HG03045 (cell line): ENCODE measurements around the gene S100A11.
A peak's percentile ranks its signal among the peaks of the same experiment; 100 is the strongest.

Experiments
- ATAC-seq: cut with Tn5 transposase; IDR thresholded peaks from one replicate; pipeline ENCODE4 v1.9.1; 2021; ENCODE audit warnings: mild to moderate bottlenecking, moderate library complexity; ENCODE audit not compliant: unreplicated experiment

Gene S100A11

GRCh38 chr1:152003846-152004442 is 32.9 kb downstream of the S100A11 start:
- no peak for ATAC-seq

DNA sequence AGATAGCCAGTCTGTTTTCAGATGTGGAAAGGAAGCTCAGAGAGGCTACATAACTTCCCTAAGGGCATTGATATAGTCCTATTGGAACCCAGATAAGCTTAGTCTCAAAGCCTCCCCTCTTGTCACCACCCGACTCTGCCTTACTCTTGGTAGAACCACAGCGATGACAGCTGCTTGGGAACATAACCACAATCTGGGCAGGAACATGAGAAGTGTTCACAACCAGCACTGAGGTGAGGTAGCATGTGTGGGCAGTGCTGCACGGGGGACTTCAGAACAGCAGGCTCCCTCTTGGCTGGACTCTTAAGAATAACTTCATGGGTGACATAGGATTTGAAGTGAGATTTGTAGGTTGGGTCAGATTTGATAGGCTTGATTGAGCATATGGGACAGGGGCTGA is 33.8 kb downstream of the S100A11 start:
- ATAC-seq: no peak

DNA sequence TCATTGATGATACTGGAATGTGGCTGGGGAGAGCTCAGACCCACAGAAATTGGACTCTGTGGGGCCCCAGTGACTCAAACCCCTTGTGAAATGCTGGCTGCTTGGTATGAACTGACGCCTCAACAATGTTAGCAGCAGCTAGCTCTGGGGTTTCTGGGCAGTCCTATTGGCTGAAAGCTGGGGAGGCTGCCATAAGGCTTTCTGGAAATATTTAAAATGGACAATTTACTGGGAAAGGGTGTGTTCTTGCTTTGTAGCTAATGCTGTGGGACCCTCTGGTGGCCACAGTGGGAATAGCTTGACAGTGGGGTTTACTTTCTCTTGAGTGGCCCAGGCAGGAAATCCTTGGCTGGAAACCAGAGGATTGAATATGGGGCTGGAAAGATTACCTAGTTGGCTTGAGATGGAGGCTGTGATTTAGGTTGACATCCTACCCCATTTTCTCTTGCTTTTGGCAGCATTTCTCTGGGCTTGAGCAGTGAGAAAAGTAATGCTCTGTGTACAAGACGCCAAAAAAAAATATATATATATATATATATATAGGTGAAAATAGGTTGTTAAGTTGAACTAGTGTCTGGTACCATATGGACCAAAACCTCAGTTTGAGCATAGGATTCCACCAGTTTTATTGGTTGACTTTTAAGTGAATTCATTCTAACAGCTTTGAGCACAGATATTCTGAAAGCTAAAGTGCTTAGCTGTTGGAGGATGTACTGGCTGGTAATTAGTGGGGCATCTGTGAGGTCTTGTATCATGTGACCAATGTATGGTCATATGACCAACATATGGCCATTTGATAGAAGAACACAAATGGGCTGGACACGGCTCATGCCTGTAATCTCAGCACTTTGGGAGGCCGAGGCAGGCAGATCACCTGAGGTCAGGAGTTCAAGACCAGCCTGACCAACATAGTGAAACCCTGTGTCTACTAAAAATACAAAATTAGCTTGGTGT is 34.9 kb downstream of the S100A11 start:
- no peak for ATAC-seq

DNA sequence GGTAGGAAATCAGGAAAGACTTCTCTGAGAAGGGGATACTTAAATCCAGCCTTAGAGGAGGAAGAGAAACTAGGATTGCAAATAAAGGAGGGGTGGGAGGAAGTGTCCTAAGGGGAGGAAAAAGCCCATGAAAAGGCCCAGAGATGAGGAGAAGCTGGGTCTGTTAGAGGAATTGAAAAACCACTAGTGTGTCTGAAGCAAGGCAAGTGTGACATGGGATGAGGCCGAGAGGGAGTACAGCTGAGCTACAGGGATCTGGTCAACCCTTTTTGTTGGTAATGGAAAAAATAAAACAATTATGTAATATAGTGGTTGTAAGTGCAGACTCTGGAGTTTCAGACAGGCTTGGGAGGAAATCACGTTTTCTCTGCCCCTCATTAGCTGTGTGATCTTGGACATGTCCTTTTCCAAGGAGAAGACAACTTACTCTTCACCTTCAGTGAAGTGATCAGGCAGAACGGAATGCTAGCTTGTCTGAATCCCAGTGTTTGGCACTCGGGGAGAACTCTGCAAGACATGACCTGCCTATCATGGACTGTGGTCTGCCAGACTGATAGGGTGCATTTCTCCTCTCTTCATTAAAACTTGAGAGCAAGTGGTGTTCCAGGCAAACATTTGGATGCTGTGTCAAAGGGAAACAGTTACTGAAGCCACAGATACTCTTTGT is 35.7 kb downstream of the S100A11 start:
- no peak for ATAC-seq

GRCh38 chr1:151998611-151999362 is 38.0 kb downstream of the S100A11 start:
- no peak for ATAC-seq

DNA sequence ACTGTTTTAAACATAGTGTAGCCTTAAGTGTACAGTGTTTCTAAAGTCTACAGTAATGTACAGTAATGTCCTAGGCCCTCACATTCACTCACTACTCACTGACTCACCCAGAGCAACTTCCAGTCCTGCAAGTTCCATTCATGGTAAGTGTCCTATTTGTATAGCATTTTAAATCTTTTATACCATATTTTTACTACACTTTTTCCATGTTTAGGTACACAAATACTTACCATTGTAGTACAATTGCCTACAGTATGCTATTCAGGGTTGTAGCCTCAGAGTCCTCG is 39.6 kb downstream of the S100A11 start:
- no peak for ATAC-seq

DNA sequence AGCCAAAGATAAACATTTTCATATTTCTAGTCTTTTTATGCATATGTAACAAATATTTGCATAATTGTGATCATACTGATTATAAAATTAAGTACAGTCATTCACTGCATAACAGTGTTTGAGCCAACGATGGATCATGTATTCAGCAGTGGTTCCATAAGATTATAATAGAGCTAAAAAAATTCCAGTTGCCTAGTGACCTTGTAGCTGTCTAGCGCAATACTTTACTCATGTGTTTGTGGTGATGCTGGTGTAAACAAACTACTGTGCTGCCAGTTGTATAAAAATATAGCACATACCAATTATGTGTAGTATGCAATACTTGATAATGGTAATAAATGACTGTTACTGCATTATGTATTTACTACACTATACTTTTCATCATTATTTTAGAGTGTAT is 41.0 kb downstream of the S100A11 start:
- no peak for ATAC-seq

DNA sequence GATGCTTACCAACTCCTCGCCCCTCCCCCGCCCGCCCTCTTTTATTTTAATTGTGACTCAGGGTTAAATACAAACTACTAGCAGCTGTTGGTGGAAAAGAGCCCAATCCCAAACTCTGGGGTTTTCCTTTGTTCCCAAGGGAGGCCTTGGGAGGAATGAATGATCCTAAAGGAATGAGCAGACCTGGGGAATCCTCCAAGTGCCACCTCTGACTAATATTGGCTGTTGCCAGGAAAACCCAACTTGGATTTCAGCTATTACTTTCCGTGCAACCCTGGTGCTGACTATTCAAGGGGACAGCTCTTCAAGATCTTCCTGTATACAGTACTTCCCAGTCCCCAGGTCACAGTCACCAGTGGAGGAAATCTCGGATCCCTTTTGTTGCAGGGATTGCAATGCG is 41.8 kb downstream of the S100A11 start:
- no peak for ATAC-seq

GRCh38 chr1:151993734-151994496 is 42.9 kb downstream of the S100A11 start, which contains the start of gene S100A10:
TSS of gene S100A10 (minus strand) at chr1:151993859. CDS start at chr1:151986230, 7,629 bp downstream.
- ATAC-seq: peak; percentile 41

DNA sequence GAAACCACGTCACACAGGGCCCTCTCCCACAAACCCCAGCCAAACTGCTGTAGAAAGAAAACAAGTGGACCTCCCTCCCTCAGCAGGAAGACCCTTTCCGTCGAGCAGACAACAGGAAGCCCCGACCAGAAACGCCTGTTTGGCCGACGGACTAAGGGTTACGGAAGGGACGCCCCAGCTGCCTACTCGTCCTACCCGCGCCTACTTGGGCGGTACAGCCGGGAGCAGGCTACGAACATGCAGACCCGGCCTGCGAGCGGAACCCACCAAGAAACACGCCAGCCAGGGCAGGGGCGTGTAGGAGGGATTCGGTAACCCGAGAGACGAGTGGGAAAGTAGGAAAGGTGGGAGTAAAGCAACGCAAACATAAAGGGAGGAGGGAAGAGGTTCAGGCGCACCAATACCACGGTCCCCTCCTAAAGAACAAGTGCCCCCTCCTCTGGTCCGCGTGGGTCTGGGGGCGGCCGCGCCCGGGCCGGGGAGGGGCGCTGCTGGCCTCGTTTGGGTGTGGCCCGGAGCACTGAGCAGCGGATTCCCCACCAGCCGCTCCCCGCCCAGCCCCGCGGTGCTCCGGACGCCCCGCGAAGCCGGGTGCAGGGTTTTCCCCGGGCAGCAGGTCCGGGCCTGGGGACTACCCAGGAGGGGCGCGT is 43.6 kb downstream of the S100A11 start:
- peak; percentile 33 for ATAC-seq

GRCh38 chr1:151992303-151993083 is 44.3 kb downstream of the S100A11 start:
- no peak for ATAC-seq

- ATAC-seq: no peak
Observed at GRCh38 chr1:151991663-151992302, 45.0 kb downstream of the S100A11 start.

DNA sequence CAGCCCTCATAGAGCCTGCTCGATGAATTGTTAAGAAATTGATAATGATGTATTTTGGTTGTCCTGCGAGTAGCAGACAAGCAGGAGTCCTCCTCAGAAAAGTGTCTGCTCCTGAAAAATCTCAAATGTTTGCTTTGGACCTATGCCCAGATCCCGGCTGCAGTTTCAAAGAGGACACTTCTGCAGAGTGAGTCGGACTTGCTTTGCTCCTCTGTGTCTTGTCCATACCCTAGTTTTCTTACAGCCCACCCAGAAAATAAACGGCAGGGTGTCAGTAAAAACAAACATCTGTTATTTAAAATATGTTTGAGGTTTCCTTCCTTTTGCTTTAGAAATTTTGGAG is 46.0 kb downstream of the S100A11 start:
- ATAC-seq: no peak

- ATAC-seq: no peak
Observed at GRCh38 chr1:151990058-151990855, 46.5 kb downstream of the S100A11 start.

DNA sequence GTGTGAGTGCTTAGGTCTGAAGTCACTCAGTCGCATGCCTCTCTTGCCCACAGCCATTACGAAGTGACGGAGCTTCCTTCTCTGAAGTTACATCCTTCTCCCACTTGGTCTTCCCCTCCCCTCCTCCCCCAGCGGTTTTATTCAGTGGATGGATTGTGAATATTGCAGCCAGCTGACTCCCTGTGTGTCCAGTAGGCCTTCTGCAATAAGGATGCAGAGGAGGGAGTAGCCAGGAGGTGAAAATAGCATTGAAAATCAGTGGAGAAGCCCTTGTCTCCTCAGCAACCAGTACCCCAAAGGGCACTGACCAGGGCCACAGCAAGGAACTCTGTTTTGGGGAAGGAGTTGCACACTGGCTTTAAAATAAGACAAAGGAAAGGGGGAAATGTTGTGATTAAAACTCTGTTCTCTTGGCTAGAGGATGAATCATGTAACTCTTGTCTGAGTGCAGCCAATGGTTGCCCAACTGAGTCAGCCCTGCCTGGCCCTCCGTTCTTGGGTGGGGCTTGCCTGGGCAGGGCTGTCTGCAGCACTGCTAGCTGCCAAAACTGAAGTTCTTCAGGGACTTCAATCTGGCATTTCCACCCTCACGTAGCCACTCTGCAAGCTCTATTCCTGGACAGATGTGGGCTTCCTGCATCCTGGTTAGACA is 47.5 kb downstream of the S100A11 start:
- ATAC-seq: no peak

DNA sequence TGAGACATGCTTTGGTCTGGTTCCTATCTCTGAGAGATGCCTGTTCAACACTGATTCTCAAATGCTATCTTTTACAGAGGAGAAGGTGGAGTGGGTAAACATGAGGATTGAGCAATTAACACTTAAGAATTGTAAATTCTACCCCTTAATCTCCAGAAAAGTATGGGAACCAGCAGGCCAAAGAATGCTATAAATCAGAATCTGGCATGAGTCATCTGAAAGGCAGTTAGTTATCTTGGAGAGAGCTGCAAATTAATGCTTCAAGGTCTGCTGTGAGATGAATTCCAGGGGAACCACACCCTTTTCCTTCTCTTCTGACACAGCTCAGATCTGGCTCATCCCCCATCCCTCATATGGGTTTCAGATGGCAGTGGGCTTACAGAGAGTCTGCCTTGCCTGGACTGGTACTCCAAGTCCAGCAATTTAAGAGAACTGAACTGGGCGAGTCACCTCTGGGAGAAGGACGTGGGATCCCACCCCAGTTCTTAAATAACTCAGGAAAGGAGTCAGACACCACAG is 48.3 kb downstream of the S100A11 start:
- no peak for ATAC-seq

GRCh38 chr1:151986501-151987190 is 50.2 kb downstream of the S100A11 start:
- ATAC-seq: no peak
